Right atrium auricular region (tissue), 2 donors: ENCODE data around the gene WNK2. TPM values are rescaled to one million over a fixed set of nuclear protein-coding genes. Genes with fewer than 3 reads are reported as not detected.
"Not testable (repeated sequence)": the region's sequence is repeated elsewhere in the genome, so short reads cannot be mapped to it uniquely, and the experiment has no call there.

Experiments
- DNase-seq: peaks from one replicate; pipeline ENCODE4 v3.0.0-alpha.2; 2019; ENCODE audit warnings: low spot score
- H3K27ac ChIP-seq, 2 donors: fragments of 200-600 bp; sonication (generic); 1 replicate in 1 of 2; 2 replicates in 1 of 2; pipeline ENCODE4 v1.5.1; 2016 to 2019
- H3K27me3 ChIP-seq, 2 donors: fragments of 200-600 bp; sonication (generic); one replicate each; pipeline versions ENCODE4 v1.5.1 to v1.6.0; 2017 to 2019
- H3K36me3 ChIP-seq: fragments of 200-600 bp; sonication (generic); one replicate; pipeline ENCODE4 v1.5.1; 2016
- H3K4me1 ChIP-seq, 2 donors: fragments of 200-600 bp; sonication (generic); one replicate each; pipeline versions ENCODE4 v1.5.1 to v1.6.0; 2017 to 2019
- H3K4me3 ChIP-seq, 2 donors: fragments of 200-600 bp; sonication (generic); 1 replicate in 1 of 2; 2 replicates in 1 of 2; pipeline ENCODE4 v1.5.1; 2017 to 2019; ENCODE audit warnings: mild to moderate bottlenecking in 1 of 2, moderate library complexity in 1 of 2
- H3K9me3 ChIP-seq, 2 donors: fragments of 200-600 bp; sonication (generic); one replicate each; pipeline ENCODE4 v1.5.1; 2019
- CTCF ChIP-seq, 2 donors: fragments of 200-600 bp; sonication (generic); IDR thresholded peaks; one replicate each; pipeline ENCODE4 v1.5.1; 2019; ENCODE audit warnings: antibody characterized with exemption in 2 of 2
- total RNA-seq, 2 donors: library from RNA; depleted of rRNA; stranded (reverse); fragments of >200 nt; gene quantifications; one replicate each; pipeline ENCODE4 v1.1.0, GENCODE V29; 2016

WNK2 gene
- total RNA-seq, 2 donors from 2014 or later: 61.4 to 132 TPM

GRCh38 chr9:93355827-93356226 lies 171.9 kb downstream of the WNK2 start:
- no peak for TF ChIP-seq CTCF (IDR thresholded peaks at IDR 0.05)
- no peak for DNase-seq

GRCh38 chr9:93357649-93358048 lies 173.7 kb downstream of the WNK2 start:
- no peak for TF ChIP-seq CTCF (IDR thresholded peaks at IDR 0.05)
- DNase-seq: no peak
- H3K27me3 ChIP-seq: no peaks in the 10 kb centered on the region

More at GRCh38 chr9:93355827-93356226, 171.9 kb downstream of the WNK2 start:
- H3K27ac ChIP-seq: no peak overlapping the region
- H3K36me3 ChIP-seq: no peaks in the 10 kb centered on the region
- no peaks in the 10 kb centered on the region for H3K27me3 ChIP-seq
- H3K4me3 ChIP-seq: no peak overlapping the region
- no peaks in the 10 kb centered on the region for H3K4me1 ChIP-seq
- peaks cover 0 to 5% of the 10 kb centered on the region in 2 donors for H3K9me3 ChIP-seq

GRCh38 chr9:93359907-93360306 lies 176.0 kb downstream of the WNK2 start:
- H3K9me3 ChIP-seq: peaks cover 0 to 12% of the 10 kb centered on the region in 2 donors
- H3K27ac ChIP-seq, H3K36me3 ChIP-seq, DNase-seq, H3K4me3 ChIP-seq, H3K27me3 ChIP-seq, H3K4me1 ChIP-seq: not testable (repeated sequence)

More at GRCh38 chr9:93357649-93358048, 173.7 kb downstream of the WNK2 start:
- no peak overlapping the region for H3K27ac ChIP-seq
- H3K4me3 ChIP-seq: no peak overlapping the region
- peaks cover 0 to 12% of the 10 kb centered on the region in 2 donors for H3K9me3 ChIP-seq
- no peaks in the 10 kb centered on the region for H3K36me3 ChIP-seq
- no peaks in the 10 kb centered on the region for H3K4me1 ChIP-seq

- H3K4me1 ChIP-seq: no peaks in the 10 kb centered on the region
- no peaks in the 10 kb centered on the region for H3K27me3 ChIP-seq
Measured at GRCh38 chr9:93361995-93362394, 178.1 kb downstream of the WNK2 start.

GRCh38 chr9:93364734-93365426 lies 180.9 kb downstream of the WNK2 start:
- Histone ChIP-seq H3K4me3 (no peak overlapping the region), H3K27ac (no peak overlapping the region)
- no peak for TF ChIP-seq CTCF (IDR thresholded peaks at IDR 0.05)

More at GRCh38 chr9:93361995-93362394, 178.1 kb downstream of the WNK2 start:
- no peak for DNase-seq
- Histone ChIP-seq H3K4me3 (no peak overlapping the region), H3K9me3 (peaks cover 0 to 12% of the 10 kb centered on the region in 2 donors), H3K27ac (no peak overlapping the region), H3K36me3 (no peaks in the 10 kb centered on the region)
- TF ChIP-seq CTCF (IDR thresholded peaks at IDR 0.05): no peak

GRCh38 chr9:93365427-93366118 lies 181.6 kb downstream of the WNK2 start:
- no peak overlapping the region for H3K4me3 ChIP-seq
- no peak for DNase-seq
- H3K4me1 ChIP-seq: no peaks in the 10 kb centered on the region
- H3K9me3 ChIP-seq: peaks cover 0 to 8% of the 10 kb centered on the region in 2 donors
- H3K27ac ChIP-seq: no peak overlapping the region
- no peak for TF ChIP-seq CTCF (IDR thresholded peaks at IDR 0.05)
- no peaks in the 10 kb centered on the region for H3K36me3 ChIP-seq
- H3K27me3 ChIP-seq: no peaks in the 10 kb centered on the region

More at GRCh38 chr9:93364734-93365426, 180.9 kb downstream of the WNK2 start:
- H3K4me1 ChIP-seq: no peaks in the 10 kb centered on the region
- H3K9me3 ChIP-seq: peaks cover 0 to 12% of the 10 kb centered on the region in 2 donors
- H3K27me3 ChIP-seq: no peaks in the 10 kb centered on the region
- no peak for DNase-seq
- H3K36me3 ChIP-seq: no peaks in the 10 kb centered on the region
